GM12878 (cell line): ENCODE results near the gene TGFB1I1. TPM values are rescaled to one million over a fixed set of nuclear protein-coding genes. Genes with fewer than 3 reads are reported as not detected.

Source experiments
- ATAC-seq: fragments of 200-7000 bp; cut with Tn5 transposase; 3 replicates; pipeline ENCODE4 v1.9.1; 2020; ENCODE audit warnings: mild to moderate bottlenecking, moderate library complexity
- BruUV-seq: library from RNA; stranded (reverse); fragments of 400-500 nt; replicated peaks from 2 replicates; lab custom pipeline; 2021; lab: Mats Ljungman, UMichigan
- CTCF ChIA-PET: fragments of 300-600 bp; sonication (Branson Sonifier 250); formaldehyde crosslinking; extraction: SDS; loops from one replicate; lab custom pipeline; 2021; ENCODE audit warnings: inconsistent platforms; lab: Yijun Ruan, JAX
- POLR2A ChIA-PET: fragments of 350-600 bp; formaldehyde crosslinking; extraction: SDS; loops from one replicate; lab custom pipeline; 2021; ENCODE audit warnings: inconsistent platforms; lab: Charles Lee
- RAD21 ChIA-PET: fragments of 300-600 bp; sonication (Branson Sonifier 250); formaldehyde crosslinking; loops from one replicate; lab custom pipeline; 2023; ENCODE audit warnings: antibody characterized with exemption; ENCODE audit not compliant: unreplicated experiment; lab: Charles Lee
- SMC1A ChIA-PET: fragments of 300-600 bp; sonication (Branson Sonifier 250); formaldehyde crosslinking; loops from one replicate; lab custom pipeline; 2023; ENCODE audit not compliant: unreplicated experiment, uncharacterized antibody; lab: Charles Lee
- DNase-seq: peaks from one replicate; pipeline ENCODE4 v3.0.0-alpha.2; 2011; ENCODE audit warnings: low read depth, low spot score
- FAIRE-seq: peaks from 3 replicates; lab custom pipeline; 2011; peaks lifted over from hg19 to GRCh38; lab: Jason Lieb, UNC
- H2AFZ ChIP-seq: 2 replicates; pipeline ENCODE4 v1.6.0; 2011; ENCODE audit warnings: low read depth, low read length, control low read depth; ENCODE audit not compliant: control insufficient read depth
- H3K27ac ChIP-seq: 2 replicates; pipeline ENCODE4 v1.5.1; 2011; ENCODE audit warnings: control low read depth; ENCODE audit not compliant: control insufficient read depth, insufficient read depth
- H3K27me3 ChIP-seq, 2 experiments: replicated peaks in 1 of 2; 2 replicates each; pipeline versions ENCODE4 v1.6.0 to v1.6.1; 2011; ENCODE audit warnings: low read length in 1 of 2; ENCODE audit not compliant: control insufficient read depth in 2 of 2, insufficient read depth in 2 of 2
- H3K36me3 ChIP-seq, 2 experiments: 2 replicates each; pipeline ENCODE4 v1.5.1; 2011; ENCODE audit warnings: low read length in 1 of 2; ENCODE audit not compliant: control insufficient read depth in 2 of 2, insufficient read depth in 2 of 2
- H3K4me1 ChIP-seq: 2 replicates; pipeline ENCODE4 v1.6.1; 2011; ENCODE audit warnings: mild to moderate bottlenecking, low read length, moderate library complexity, mixed read lengths; ENCODE audit not compliant: control insufficient read depth, insufficient read depth
- H3K4me2 ChIP-seq: 2 replicates; pipeline ENCODE4 v1.6.0; 2011; ENCODE audit warnings: control low read depth; ENCODE audit not compliant: control insufficient read depth, insufficient read depth
- H3K4me3 ChIP-seq: fragments of 200-600 bp; sonication (generic); 2 replicates; pipeline ENCODE4 v1.5.1; 2016
- H3K79me2 ChIP-seq: 2 replicates; pipeline ENCODE4 v1.6.0; 2011; ENCODE audit warnings: low read length; ENCODE audit not compliant: control insufficient read depth, insufficient read depth
- H3K9ac ChIP-seq: 2 replicates; pipeline ENCODE4 v1.8.0; 2011; ENCODE audit warnings: low read length, control low read depth, mixed read lengths; ENCODE audit not compliant: control insufficient read depth, insufficient read depth
- H3K9me3 ChIP-seq: replicated peaks from 3 replicates; pipeline ENCODE4 v1.5.1; 2011; ENCODE audit warnings: mild to moderate bottlenecking, low read length; ENCODE audit not compliant: control insufficient read depth, insufficient read depth
- H4K20me1 ChIP-seq: 2 replicates; pipeline ENCODE4 v1.6.0; 2011; ENCODE audit not compliant: control insufficient read depth, insufficient read depth
- NR2C2 ChIP-seq: IDR thresholded peaks from 2 replicates; pipeline ENCODE4 v1.6.1; 2011; ENCODE audit warnings: borderline replicate concordance, low read depth; ENCODE audit not compliant: control insufficient read depth, insufficient read length
- POLR2A ChIP-seq: IDR thresholded peaks from 2 replicates; pipeline ENCODE4 v1.6.1; 2011; ENCODE audit warnings: low read depth, mild to moderate bottlenecking, low read length
- POLR2AphosphoS5 ChIP-seq: IDR thresholded peaks from 2 replicates; pipeline ENCODE4 v1.6.1; 2011; ENCODE audit warnings: mild to moderate bottlenecking, low read length, inconsistent platforms
- SKIL ChIP-seq: fragments of 450-650 bp; IDR thresholded peaks from 2 replicates; pipeline ENCODE4 v1.6.1; 2017; ENCODE audit warnings: mild to moderate bottlenecking, low read depth, inconsistent platforms; ENCODE audit not compliant: poor library complexity, severe bottlenecking
- ZNF207 ChIP-seq: fragments of 450-650 bp; IDR thresholded peaks from 2 replicates; pipeline ENCODE4 v1.6.1; 2014; ENCODE audit warnings: antibody characterized with exemption, mild to moderate bottlenecking, borderline replicate concordance
- ZNF274 ChIP-seq: IDR thresholded peaks from one replicate; pipeline ENCODE4 v1.8.0; 2011; ENCODE audit not compliant: insufficient read length, insufficient read depth
- WGBS: methylation state at CpG from one replicate; pipeline ENCODE4 v1.1.6; 2016; ENCODE audit warnings: low lambda C conversion rate; ENCODE audit not compliant: insufficient replicate concordance, insufficient coverage; ENCODE audit errors: missing lambda C conversion rate; 5-methylcytosine and 5-hydroxymethylcytosine counted together
- in situ Hi-C: fragments of 300-500 bp; cut with MboI; formaldehyde crosslinking; loops from 9 replicates; pipeline ENCODE4 v1.14.3; 2018; ENCODE audit warnings: mixed read lengths
- intact Hi-C: fragments of 100-400 bp; cut with micrococcal nuclease; formaldehyde crosslinking; loops from one replicate; pipeline ENCODE4 v1.14.2; 2022; ENCODE audit not compliant: unreplicated experiment
- polyA plus RNA-seq, 11 experiments: library from polyadenylated mRNA; depleted of rRNA in 4 of 11; unstranded in 6 of 11; stranded (reverse) in 5 of 11; fragments of >200 nt; fragmentation: Nextera tagmentation in 4 of 11; fragmentation: Illumina TruSeq in 1 of 11; extraction: Ambion mirVana in 4 of 11; extraction: Trizol in 1 of 11; gene quantifications; 1 replicate in 1 of 11; 2 replicates in 10 of 11; pipeline versions ENCODE4 v1.2.1 to v1.2.3, GENCODE V29; 2011 to 2016; ENCODE audit warnings: inconsistent platforms in 2 of 11, missing spikeins in 2 of 11, low read depth in 1 of 11
- total RNA-seq, 4 experiments: library from RNA; depleted of rRNA in 3 of 4; stranded (reverse); fragments of >200 nt in 3 of 4; fragmentation: Illumina TruSeq in 1 of 4; extraction: Trizol in 1 of 4; gene quantifications; 2 replicates each; pipeline versions ENCODE4 v1.2.1 to v1.2.3, GENCODE V29; 2013 to 2021

Gene TGFB1I1
- total and polyA plus RNA-seq, 10 of the 15 experiments (the other 5 are each of a cell fraction or from before 2014, with no cell fraction given), result 0.13 to 2.3 (median 0.41) TPM; not detected in 2

- WGBS, result 54% methylated on average over 12 of the region's 12 CpGs
- BruUV-seq, result no TSS peak
- intact Hi-C loops, result no loop called here
These were observed 2.3 kb downstream of the TGFB1I1 start for GRCh38 chr16:31474173-31474714.

GRCh38 chr16:31474773-31475738 is 3.1 kb downstream of the TGFB1I1 start:
- Histone ChIP-seq H3K4me3 (no peak overlapping the region), H4K20me1 (no peaks in the 10 kb centered on the region), H3K27ac (no peak overlapping the region), H3K36me3 (no peaks in the 10 kb centered on the region), H3K27me3 (peaks cover 0 to 9% of the 10 kb centered on the region in 2 experiments; a peak in 3 of 4 replicates), H3K4me2 (no peak overlapping the region), H3K4me1 (peaks cover 7% of the 10 kb centered on the region; the same call in 1 of the 2 replicates), H3K9me3 (no peaks in the 10 kb centered on the region), H3K79me2 (no peaks in the 10 kb centered on the region), H2AFZ (no peak overlapping the region), H3K9ac (no peak overlapping the region)
- POLR2A ChIA-PET, result no interaction called here
- in situ Hi-C loops (no loop called here), intact Hi-C loops (no loop called here)
- no peak for FAIRE-seq
- RAD21 ChIA-PET, result no interaction called here
- DNase-seq, result no peak
- WGBS, result 44% methylated on average over 12 of the region's 12 CpGs
- no TSS peak for BruUV-seq
- CTCF ChIA-PET, result interaction anchor here (0.7 to 1.9 kb wide), 2 partner anchors 14 to 557 kb away, joined by 3 to 13 read pairs; no protein-coding TSS in a partner anchor
- SMC1A ChIA-PET, result interaction anchor here (1.0 to 1.5 kb wide), 2 partner anchors 15 to 36 kb away, joined by 3 read pairs; no protein-coding TSS in a partner anchor
- ATAC-seq, result no peak
- TF ChIP-seq ZNF207 (no peak), SKIL (no peak), POLR2AphosphoS5 (no peak), NR2C2 (no peak)

More at GRCh38 chr16:31474173-31474714, 2.3 kb downstream of the TGFB1I1 start:
- peaks cover 0 to 9% of the 10 kb centered on the region in 2 experiments; a peak in 3 of 4 replicates for H3K27me3 ChIP-seq
- FAIRE-seq, result no peak
- CTCF ChIA-PET, result interaction anchor here (0.7 to 1.9 kb wide), 2 partner anchors 13 to 556 kb away, joined by 3 to 13 read pairs; no protein-coding TSS in a partner anchor
- H3K36me3 ChIP-seq, result no peaks in the 10 kb centered on the region
- no peak for ATAC-seq
- no peaks in the 10 kb centered on the region for H3K79me2 ChIP-seq
- no peaks in the 10 kb centered on the region for H4K20me1 ChIP-seq
- no peak overlapping the region for H2AFZ ChIP-seq
- no peak for DNase-seq
- TF ChIP-seq POLR2AphosphoS5 (no peak), ZNF274 (no peak), POLR2A (no peak)
- no peak overlapping the region for H3K4me3 ChIP-seq
- H3K9me3 ChIP-seq, result no peaks in the 10 kb centered on the region
- SMC1A ChIA-PET, result interaction anchor here (1.0 to 1.5 kb wide), 2 partner anchors 14 to 36 kb away, joined by 3 read pairs; no protein-coding TSS in a partner anchor
- in situ Hi-C loops, result no loop called here
- H3K27ac ChIP-seq, result no peak overlapping the region
- no peak overlapping the region for H3K9ac ChIP-seq
- POLR2A ChIA-PET, result no interaction called here
- RAD21 ChIA-PET, result no interaction called here
- no peak overlapping the region for H3K4me2 ChIP-seq
- peaks cover 7% of the 10 kb centered on the region; the same call in 1 of the 2 replicates for H3K4me1 ChIP-seq
